Nephron progenitor cell (in vitro differentiated cells): ENCODE data around the gene CDH18.

Source experiments
- DNase-seq: peaks from one replicate; pipeline ENCODE4 v3.0.0; 2021
- H3K27ac Mint-ChIP-seq: 2 replicates; pipeline ENCODE4 v1.8.0; 2021; ENCODE audit warnings: mild to moderate bottlenecking, moderate library complexity, mixed read lengths
- H3K27me3 Mint-ChIP-seq: 2 replicates; pipeline ENCODE4 v1.8.0; 2021; ENCODE audit warnings: mild to moderate bottlenecking, low read depth, mixed read lengths; ENCODE audit not compliant: poor library complexity
- H3K36me3 Mint-ChIP-seq: 2 replicates; pipeline ENCODE4 v1.8.0; 2021; ENCODE audit warnings: low read depth, mixed read lengths
- H3K4me1 Mint-ChIP-seq: 2 replicates; pipeline ENCODE4 v1.8.0; 2021; ENCODE audit warnings: mixed read lengths
- H3K4me3 Mint-ChIP-seq: 2 replicates; pipeline ENCODE4 v1.8.0; 2021; ENCODE audit warnings: mild to moderate bottlenecking, moderate library complexity, mixed read lengths
- H3K9me3 Mint-ChIP-seq: 2 replicates; pipeline ENCODE4 v1.8.0; 2021; ENCODE audit warnings: mild to moderate bottlenecking, moderate library complexity, mixed read lengths
- TF ChIP-seq, protein P1 (sequence below): fragments of 200-600 bp; sonication (generic); IDR thresholded peaks from 2 replicates; pipeline ENCODE4 v1.5.0; 2021; ENCODE audit warnings: antibody characterized with exemption

Gene CDH18

DNA sequence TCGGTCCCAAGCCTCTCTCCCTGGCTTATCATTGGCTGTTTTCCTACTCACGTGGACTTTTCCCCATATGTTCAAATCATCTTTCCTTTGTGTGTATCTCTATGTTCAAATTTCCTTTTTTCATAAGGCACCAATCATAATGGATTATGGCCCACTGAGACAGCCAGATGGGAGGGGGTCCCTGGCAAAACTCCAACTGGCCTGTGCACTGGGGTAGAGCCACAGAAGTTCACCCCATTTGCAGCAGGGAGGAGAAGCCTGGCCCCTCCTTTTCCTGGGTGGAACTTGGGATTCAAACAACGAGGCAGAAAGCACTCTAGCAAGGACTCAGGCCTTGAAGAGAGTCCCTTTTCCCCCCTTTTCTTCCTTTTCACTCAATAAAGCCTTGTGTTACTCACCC is 362.4 kb downstream of the CDH18 start:
- no peaks in the 10 kb centered on the region for H3K9me3 Mint-ChIP-seq
- H3K36me3 Mint-ChIP-seq, result no peaks in the 10 kb centered on the region
- TF ChIP-seq, protein P1, sequence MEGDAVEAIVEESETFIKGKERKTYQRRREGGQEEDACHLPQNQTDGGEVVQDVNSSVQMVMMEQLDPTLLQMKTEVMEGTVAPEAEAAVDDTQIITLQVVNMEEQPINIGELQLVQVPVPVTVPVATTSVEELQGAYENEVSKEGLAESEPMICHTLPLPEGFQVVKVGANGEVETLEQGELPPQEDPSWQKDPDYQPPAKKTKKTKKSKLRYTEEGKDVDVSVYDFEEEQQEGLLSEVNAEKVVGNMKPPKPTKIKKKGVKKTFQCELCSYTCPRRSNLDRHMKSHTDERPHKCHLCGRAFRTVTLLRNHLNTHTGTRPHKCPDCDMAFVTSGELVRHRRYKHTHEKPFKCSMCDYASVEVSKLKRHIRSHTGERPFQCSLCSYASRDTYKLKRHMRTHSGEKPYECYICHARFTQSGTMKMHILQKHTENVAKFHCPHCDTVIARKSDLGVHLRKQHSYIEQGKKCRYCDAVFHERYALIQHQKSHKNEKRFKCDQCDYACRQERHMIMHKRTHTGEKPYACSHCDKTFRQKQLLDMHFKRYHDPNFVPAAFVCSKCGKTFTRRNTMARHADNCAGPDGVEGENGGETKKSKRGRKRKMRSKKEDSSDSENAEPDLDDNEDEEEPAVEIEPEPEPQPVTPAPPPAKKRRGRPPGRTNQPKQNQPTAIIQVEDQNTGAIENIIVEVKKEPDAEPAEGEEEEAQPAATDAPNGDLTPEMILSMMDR, result no peak
- peak overlapping the region; percentile 58 for H3K27ac Mint-ChIP-seq
- no peak for DNase-seq
- H3K27me3 Mint-ChIP-seq, result no peaks in the 10 kb centered on the region
- H3K4me1 Mint-ChIP-seq, result peaks cover 7% of the 10 kb centered on the region
- H3K4me3 Mint-ChIP-seq, result no peak overlapping the region

DNA sequence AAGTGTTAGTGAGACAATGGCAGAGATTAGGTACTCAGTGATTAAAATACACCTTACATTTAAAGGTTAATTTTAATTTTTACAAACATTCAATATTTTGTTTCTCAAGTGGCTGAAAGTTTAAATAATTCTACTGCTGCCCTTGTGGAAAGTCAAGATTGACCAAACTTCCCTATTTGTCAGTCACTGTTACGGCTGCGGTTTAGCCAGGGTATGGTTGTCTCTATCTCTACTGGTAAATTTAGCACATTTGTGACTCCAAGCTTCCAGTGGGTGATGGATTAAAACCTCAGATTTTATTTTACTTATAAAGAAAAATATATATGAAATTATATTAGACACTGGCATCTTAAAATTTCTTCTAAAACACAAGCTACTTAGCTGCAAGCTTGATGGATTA is 368.4 kb downstream of the CDH18 start:
- Mint-ChIP-seq H3K27me3 (no peaks in the 10 kb centered on the region), H3K36me3 (no peaks in the 10 kb centered on the region)

DNA sequence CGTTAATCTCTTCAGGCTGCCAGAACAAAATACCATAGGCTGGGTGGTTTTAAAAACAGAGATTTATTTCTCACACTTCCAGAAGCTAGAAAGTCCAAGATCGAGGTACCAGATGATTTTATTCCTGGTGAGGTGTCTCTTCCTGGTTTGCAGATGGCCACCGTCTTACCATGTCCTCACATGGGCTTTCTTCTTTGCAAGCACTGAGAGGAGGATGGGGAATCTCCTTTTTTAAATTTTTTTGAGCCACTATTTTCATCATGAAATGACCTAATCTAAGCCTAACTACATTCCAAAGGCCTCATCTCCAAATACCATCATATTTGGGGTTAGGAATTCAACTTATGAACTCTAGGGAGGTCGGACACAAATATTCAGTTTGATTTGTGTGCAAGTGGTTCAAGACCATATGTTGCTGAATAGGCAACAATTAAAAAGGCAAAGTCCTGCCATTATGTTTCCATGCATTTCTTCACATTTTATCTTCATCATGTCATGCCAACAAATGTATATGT is 371.2 kb downstream of the CDH18 start:
- TF ChIP-seq, protein P1, result no peak

More for the DNA sequence above, 368.4 kb downstream of the CDH18 start:
- Mint-ChIP-seq H3K9me3 (no peaks in the 10 kb centered on the region), H3K4me1 (no peaks in the 10 kb centered on the region), H3K27ac (no peak overlapping the region), H3K4me3 (no peak overlapping the region)
- TF ChIP-seq, protein P1, result no peak
- no peak for DNase-seq

DNA sequence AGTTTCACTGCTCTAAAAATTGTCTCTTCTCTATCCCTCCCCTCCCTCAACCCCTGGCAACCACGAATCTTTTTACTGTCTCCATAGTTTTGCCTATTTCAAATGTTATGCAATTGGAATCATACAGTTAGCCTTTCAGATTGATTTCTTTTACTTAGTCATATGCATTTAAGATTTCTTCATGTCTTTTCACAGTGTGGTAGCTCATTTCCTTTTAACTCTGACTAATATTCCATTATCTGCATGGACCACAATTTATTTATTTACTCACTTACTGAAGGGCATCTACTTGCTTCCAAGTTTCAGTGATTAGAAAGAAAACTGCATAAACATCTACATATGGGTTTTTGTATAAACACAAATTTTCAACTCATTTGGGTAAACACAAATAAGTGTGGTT is 372.3 kb downstream of the CDH18 start:
- TF ChIP-seq, protein P1, result no peak
- Mint-ChIP-seq H3K36me3 (no peaks in the 10 kb centered on the region), H3K9me3 (no peaks in the 10 kb centered on the region), H3K4me1 (no peaks in the 10 kb centered on the region), H3K4me3 (no peak overlapping the region), H3K27me3 (no peaks in the 10 kb centered on the region), H3K27ac (no peak overlapping the region)
- DNase-seq, result no peak

More for the DNA sequence above, 371.2 kb downstream of the CDH18 start:
- Mint-ChIP-seq H3K27ac (no peak overlapping the region), H3K36me3 (no peaks in the 10 kb centered on the region), H3K4me1 (no peaks in the 10 kb centered on the region), H3K9me3 (no peaks in the 10 kb centered on the region), H3K27me3 (no peaks in the 10 kb centered on the region), H3K4me3 (no peak overlapping the region)
- DNase-seq, result no peak

DNA sequence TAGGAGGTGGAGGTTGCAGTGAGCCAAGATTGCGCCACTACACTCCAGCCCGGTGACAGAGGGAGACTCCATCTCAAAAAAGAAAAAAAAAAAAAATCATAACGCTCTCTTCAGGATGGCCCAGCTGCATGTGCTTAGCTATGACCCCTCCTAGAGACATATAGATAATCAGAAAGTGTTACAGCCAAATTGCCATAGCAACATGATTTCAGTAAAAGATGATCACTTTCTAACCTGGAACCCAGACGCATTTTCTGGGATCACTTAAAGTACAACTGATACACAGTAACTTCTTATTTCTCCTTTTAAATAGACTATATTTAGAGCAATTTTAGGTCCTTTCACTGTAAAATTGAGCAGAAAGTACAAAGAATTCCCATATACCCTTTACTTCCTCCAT is 372.9 kb downstream of the CDH18 start:
- Mint-ChIP-seq H3K36me3 (no peaks in the 10 kb centered on the region), H3K9me3 (no peaks in the 10 kb centered on the region), H3K27me3 (no peaks in the 10 kb centered on the region), H3K27ac (no peak overlapping the region), H3K4me1 (no peaks in the 10 kb centered on the region), H3K4me3 (no peak overlapping the region)
- TF ChIP-seq, protein P1, result no peak
- DNase-seq, result no peak

DNA sequence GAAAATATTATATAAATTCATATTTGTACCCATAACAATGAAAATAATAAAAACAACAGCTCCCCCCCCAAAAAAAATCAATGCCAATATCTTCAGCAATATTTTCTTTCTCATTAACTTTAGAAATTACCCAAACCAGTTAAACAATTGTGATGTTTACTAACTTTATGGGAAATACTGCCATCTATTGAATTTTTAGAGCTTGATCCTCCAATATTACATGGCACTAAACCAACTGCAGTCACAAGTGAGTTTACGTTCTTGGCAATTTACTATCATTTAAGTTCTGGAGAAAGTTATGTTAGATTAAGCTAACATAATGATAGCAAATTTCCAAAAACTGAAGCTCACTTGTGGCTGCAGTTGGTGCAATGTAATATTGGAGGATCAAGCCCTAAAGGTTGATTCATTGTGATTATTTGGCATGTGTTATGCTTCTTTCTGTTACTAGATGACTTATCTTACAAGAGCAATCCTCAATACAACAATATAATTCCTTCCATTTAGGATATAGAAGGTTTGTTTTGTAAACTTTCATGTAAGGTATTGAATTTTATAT is 379.5 kb downstream of the CDH18 start:
- Mint-ChIP-seq H3K4me1 (peaks cover 5% of the 10 kb centered on the region), H3K4me3 (no peak overlapping the region), H3K36me3 (no peaks in the 10 kb centered on the region), H3K9me3 (no peaks in the 10 kb centered on the region), H3K27me3 (no peaks in the 10 kb centered on the region), H3K27ac (no peak overlapping the region)
- DNase-seq, result no peak
- TF ChIP-seq, protein P1, result no peak
